GM21360 (cell line): Measurements from ENCODE around the gene SERPINA4.
"Not testable (repeated sequence)": the region's sequence is repeated elsewhere in the genome, so short reads cannot be mapped to it uniquely, and the experiment has no call there.

Experiments
- ATAC-seq: cut with Tn5 transposase; IDR thresholded peaks from one replicate; pipeline ENCODE4 v1.9.1; 2021; ENCODE audit warnings: mild to moderate bottlenecking, moderate library complexity; ENCODE audit not compliant: unreplicated experiment

The SERPINA4 gene

GRCh38 chr14:94564381-94564780 lies 3.1 kb downstream of the SERPINA4 start:
- ATAC-seq: no peak

- no peak for ATAC-seq
Observed at GRCh38 chr14:94568186-94568585, 6.9 kb downstream of the SERPINA4 start.

- ATAC-seq: no peak
Observed at GRCh38 chr14:94569381-94570001, 8.2 kb downstream of the SERPINA4 start.

- ATAC-seq: no peak
Observed at GRCh38 chr14:94570002-94570400, 8.8 kb downstream of the SERPINA4 start.

GRCh38 chr14:94570440-94570839 lies 9.2 kb downstream of the SERPINA4 start:
- ATAC-seq: no peak

GRCh38 chr14:94571395-94571794 lies 10.2 kb downstream of the SERPINA4 start:
- ATAC-seq: no peak

GRCh38 chr14:94571950-94572349 lies 10.7 kb downstream of the SERPINA4 start:
- ATAC-seq: no peak

- ATAC-seq: no peak
Observed at GRCh38 chr14:94572637-94573303, 11.5 kb downstream of the SERPINA4 start.

GRCh38 chr14:94573475-94574277 lies 12.4 kb downstream of the SERPINA4 start:
- no peak for ATAC-seq

- no peak for ATAC-seq
Observed at GRCh38 chr14:94574336-94574735, 13.1 kb downstream of the SERPINA4 start.

- no peak for ATAC-seq
Observed at GRCh38 chr14:94575730-94576585, 14.7 kb downstream of the SERPINA4 start.

- ATAC-seq: not testable (repeated sequence)
Observed at GRCh38 chr14:94577472-94577871, 16.2 kb downstream of the SERPINA4 start.

GRCh38 chr14:94578712-94579111 lies 17.5 kb downstream of the SERPINA4 start:
- no peak for ATAC-seq

GRCh38 chr14:94581127-94581999 lies 20.1 kb downstream of the SERPINA4 start, which contains the start of gene SERPINA5:
TSS of gene SERPINA5 (plus strand) at chr14:94581426. CDS start at chr14:94587363, 5,937 bp downstream.
- ATAC-seq: no peak

- ATAC-seq: no peak
Observed at GRCh38 chr14:94582199-94582750, 21.0 kb downstream of the SERPINA4 start.

GRCh38 chr14:94582851-94583250 lies 21.6 kb downstream of the SERPINA4 start:
- no peak for ATAC-seq

GRCh38 chr14:94583557-94583956 lies 22.3 kb downstream of the SERPINA4 start:
- ATAC-seq: no peak

- ATAC-seq: no peak
Observed at GRCh38 chr14:94584591-94585280, 23.5 kb downstream of the SERPINA4 start.

GRCh38 chr14:94586635-94587034 lies 25.4 kb downstream of the SERPINA4 start:
- no peak for ATAC-seq
